HG03439 (cell line): ENCODE results near the gene ZNF346.

Experiments
- ATAC-seq: cut with Tn5 transposase; IDR thresholded peaks from one replicate; pipeline ENCODE4 v1.9.1; 2021; ENCODE audit warnings: mild to moderate bottlenecking, moderate library complexity; ENCODE audit not compliant: unreplicated experiment

The ZNF346 gene

DNA sequence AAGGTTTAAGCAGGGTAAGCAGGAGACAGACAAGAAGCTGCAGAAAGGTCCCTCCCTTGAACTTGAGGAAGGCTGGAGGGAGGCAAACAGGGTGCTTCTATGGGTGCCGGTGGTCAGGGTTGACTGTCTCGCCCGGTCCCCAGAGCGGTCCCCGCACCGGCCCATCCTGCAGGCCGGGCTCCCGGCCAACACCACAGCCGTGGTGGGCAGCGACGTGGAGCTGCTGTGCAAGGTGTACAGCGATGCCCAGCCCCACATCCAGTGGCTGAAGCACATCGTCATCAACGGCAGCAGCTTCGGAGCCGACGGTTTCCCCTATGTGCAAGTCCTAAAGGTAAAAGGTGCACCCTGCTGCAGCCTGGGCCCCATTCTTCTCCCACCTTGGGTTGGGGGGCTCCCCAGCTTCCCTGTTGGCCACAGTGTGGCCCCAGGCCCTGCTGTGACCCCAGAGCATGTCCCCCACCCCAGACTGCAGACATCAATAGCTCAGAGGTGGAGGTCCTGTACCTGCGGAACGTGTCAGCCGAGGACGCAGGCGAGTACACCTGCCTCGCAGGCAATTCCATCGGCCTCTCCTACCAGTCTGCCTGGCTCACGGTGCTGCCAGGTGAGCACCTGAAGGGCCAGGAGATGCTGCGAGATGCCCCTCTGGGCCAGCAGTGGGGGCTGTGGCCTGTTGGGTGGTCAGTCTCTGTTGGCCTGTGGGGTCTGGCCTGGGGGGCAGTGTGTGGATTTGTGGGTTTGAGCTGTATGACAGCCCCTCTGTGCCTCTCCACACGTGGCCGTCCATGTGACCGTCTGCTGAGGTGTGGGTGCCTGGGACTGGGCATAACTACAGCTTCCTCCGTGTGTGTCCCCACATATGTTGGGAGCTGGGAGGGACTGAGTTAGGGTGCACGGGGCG, 69.9 kb downstream of the ZNF346 start:
- ATAC-seq, result no peak

DNA sequence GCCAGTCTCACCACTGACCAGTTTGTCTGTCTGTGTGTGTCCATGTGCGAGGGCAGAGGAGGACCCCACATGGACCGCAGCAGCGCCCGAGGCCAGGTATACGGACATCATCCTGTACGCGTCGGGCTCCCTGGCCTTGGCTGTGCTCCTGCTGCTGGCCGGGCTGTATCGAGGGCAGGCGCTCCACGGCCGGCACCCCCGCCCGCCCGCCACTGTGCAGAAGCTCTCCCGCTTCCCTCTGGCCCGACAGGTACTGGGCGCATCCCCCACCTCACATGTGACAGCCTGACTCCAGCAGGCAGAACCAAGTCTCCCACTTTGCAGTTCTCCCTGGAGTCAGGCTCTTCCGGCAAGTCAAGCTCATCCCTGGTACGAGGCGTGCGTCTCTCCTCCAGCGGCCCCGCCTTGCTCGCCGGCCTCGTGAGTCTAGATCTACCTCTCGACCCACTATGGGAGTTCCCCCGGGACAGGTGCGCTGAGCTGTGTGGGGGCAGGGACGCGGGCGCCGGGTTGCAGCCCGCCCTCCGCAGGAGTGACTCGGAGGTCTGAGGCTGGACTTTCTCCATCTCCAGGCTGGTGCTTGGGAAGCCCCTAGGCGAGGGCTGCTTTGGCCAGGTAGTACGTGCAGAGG, 70.7 kb downstream of the ZNF346 start:
- ATAC-seq, result no peak

DNA sequence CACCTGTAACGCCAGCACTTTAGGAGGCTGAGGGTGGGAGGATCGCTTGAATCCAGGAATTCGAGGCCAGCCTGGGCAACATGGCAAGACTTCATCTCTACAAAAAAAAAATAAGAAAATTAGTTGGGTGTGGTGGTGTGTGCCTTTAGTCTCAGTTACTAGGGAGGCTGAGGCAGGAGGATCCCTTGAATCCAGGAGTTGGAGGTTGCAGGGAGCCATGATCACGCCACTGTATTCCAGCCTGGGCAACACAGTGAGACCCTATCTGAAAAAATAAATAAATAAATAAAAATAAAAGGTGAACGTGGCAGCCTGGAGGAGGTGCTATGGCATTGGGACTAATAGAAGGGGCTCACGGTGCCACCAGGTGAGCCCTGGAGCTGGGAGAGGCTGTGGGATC, 71.3 kb downstream of the ZNF346 start:
- no peak for ATAC-seq

DNA sequence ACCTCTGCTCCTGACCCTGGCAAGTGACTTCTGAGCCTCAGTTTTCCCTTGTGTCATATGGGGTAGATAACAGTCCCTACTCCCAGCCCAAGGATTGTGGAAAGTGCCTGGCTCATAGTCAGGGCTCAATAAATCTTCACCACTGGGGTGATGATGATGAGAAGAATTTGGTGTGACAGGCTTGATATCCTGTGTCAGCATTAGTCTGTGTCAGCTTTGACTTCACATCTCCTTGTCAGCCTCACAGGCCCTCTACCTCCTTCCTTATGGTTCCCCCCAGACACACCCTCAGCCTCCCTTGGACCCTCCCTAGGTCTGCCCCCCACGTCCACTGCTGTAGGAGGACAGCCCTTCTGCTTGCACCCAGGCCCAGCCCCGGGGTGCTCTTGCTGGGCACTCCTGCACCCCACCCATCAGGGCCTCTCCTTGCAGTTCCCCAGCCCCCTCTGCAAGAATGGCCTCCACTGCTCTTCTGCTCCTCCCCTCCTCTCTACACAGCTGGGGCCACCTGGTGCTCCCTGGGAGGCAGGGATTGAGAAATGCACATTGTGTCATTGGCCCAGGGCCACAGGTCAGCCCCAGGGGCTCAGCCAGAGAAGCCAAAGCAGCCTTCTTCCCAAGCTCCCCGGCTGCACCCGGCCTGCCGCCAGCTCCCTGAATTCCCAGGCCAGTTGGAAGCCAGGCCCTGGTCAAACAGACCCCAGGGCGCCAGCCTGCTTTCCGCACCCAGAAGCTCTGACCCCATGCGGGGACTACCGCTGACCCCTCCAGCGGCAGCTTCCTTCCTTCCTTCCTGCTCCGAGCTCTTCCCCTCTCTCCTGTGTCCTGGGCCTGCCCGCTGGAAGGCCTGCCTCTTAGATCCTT, 72.0 kb downstream of the ZNF346 start:
- no peak for ATAC-seq

DNA sequence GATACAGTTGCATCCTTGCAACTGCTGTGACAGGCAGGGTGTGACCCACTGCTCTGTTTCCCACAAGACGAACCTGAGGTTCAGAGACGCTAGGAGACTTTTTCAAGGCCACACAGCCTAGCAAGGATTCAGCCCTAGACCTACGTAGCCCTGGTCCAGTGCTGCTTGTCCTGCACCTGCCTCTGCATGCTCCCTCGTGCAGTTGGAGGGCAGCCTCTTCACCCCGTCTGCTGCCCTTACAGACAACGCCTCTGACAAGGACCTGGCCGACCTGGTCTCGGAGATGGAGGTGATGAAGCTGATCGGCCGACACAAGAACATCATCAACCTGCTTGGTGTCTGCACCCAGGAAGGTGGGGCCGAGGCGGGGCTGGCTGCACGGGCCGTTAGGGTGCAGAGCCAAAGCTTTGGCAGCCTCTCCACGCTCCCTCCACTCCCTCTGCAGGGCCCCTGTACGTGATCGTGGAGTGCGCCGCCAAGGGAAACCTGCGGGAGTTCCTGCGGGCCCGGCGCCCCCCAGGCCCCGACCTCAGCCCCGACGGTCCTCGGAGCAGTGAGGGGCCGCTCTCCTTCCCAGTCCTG, 72.7 kb downstream of the ZNF346 start:
- ATAC-seq, result no peak

DNA sequence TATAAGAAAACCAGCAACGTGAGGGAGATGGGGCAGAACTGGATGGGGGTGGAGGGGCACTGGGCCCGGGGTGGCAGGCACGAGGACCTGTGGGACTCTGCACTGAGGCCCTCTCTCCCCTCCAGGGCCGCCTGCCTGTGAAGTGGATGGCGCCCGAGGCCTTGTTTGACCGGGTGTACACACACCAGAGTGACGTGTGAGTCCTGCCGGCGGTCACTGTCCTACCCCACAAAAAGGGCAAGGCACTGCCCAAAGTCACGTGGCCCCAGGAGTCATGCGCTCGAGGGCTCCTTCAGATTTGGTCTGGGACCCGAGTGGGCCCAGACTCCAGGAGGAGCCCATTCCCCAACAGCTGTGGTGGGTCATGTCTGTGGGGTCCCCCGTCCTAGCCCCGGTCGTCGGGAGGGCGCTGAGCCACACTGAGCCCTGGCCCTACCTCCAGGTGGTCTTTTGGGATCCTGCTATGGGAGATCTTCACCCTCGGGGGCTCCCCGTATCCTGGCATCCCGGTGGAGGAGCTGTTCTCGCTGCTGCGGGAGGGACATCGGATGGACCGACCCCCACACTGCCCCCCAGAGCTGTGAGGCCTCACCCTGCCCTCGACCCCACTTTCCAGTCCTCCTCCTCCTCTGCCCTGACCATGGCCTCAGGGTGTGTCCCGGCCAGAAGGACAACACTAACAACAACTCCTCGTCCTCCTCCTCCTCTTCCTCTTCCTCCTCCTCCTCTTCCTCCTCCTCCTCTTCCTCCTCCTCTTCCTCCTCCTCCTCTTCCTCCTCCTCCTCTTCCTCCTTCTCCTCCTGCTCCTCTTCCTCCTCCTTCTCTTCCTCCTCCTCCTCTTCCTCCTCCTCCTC, 73.9 kb downstream of the ZNF346 start:
- ATAC-seq, result no peak

DNA sequence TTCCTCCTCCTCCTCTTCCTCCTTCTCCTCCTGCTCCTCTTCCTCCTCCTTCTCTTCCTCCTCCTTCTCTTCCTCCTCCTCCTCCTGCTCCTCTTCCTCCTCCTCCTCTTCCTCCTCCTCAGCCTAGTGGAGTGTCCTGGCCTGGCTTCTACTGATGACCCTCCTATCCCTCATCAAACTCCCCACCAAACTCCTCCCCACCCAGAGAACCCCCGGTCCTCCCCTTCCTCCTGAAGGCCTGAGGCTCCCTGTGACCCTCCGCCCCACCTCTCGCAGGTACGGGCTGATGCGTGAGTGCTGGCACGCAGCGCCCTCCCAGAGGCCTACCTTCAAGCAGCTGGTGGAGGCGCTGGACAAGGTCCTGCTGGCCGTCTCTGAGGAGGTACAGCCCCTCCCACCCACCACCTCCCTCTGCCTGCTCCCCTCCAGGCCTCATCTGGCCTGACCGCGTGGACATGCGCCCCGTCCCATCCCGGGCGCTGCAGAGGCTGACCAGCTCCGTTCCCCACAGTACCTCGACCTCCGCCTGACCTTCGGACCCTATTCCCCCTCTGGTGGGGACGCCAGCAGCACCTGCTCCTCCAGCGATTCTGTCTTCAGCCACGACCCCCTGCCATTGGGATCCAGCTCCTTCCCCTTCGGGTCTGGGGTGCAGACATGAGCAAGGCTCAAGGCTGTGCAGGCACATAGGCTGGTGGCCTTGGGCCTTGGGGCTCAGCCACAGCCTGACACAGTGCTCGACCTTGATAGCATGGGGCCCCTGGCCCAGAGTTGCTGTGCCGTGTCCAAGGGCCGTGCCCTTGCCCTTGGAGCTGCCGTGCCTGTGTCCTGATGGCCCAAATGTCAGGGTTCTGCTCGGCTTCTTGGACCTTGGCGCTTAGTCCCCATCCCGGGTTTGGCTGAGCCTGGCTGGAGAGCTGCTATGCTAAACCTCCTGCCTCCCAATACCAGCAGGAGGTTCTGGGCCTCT, 74.8 kb downstream of the ZNF346 start:
- ATAC-seq, result no peak

DNA sequence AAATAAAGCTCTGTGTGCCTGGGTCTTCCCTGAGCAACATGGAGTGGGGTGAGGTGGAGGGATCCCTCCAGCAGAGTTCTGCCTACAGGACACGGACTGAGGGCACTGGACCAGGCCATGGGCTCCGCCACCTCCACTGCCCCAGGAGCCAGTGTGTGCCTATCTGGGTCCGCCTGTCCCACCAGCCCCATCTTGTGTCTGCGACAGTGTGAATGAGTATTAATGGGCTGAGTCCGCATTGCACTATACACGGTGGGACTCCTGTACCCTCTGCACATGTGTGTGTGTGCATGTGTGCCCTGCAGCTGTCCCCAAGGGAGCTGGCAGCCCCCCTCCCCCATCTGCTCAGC, 75.6 kb downstream of the ZNF346 start:
- ATAC-seq, result no peak

DNA sequence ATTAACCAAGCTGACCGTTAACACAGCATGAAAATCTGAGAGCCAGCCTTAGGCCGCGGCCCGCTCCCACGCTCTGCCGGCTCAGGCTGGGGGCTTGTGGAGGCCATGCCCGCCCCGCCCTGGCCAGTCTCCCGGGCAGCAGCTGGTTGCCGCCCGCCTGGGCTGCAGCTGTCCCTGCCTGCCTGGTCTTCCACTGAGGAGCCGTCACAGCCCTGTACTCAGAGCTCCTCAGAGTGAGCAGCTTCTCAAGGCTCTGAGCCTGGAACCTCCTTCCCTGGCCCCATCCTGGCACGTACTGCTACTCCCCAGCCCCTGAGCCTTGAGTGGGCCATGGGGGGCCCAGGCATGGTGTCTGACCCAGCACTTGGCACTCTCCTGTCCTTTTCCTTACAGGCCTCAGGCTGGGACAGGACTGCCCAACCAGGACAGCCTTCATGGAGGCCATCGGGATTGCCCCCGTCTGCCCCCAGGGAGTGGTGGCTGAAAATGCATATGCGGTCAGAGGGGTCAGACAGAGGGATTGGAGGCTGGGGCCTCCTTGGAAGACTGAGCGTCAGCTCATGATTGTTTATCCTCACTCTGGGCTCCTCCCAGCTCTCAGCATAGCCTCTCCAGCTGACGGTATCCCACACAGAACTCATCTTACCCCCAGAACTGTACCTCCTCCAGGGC, 76.1 kb downstream of the ZNF346 start:
- ATAC-seq, result no peak

DNA sequence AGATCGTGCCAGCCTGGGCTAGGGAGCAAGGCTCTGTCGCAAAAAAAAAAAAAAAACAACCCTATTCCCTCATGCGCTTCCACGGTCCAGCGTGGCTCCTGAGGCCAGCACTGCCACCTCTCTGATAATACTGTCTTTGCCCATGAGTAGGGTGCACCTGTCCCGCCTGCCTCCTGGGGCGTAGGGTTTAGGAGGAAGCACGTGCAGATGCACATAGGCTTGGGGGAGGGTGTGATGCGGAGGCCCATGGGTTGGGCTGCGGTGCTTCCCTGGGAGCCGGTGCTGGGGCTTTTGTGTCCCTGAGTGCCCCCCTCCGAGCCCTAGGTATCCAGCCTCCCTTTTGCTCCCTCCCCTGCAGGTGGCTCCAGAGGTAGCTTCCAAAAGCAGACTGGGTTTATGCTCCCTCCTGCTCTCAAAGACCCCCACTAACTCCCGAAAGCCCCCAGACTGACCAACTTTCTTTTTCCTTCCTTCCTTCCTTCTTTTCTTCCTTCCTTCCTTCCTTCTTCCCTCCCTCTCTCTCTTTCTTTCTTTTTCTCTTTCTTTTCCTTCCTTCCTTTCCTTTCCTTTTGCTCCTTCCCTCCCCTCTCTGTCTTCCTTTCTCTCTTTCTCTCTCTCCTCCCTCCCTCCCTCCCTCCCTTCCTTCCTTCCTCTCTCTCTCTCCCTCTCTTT, 77.1 kb downstream of the ZNF346 start:
- ATAC-seq, result no peak

DNA sequence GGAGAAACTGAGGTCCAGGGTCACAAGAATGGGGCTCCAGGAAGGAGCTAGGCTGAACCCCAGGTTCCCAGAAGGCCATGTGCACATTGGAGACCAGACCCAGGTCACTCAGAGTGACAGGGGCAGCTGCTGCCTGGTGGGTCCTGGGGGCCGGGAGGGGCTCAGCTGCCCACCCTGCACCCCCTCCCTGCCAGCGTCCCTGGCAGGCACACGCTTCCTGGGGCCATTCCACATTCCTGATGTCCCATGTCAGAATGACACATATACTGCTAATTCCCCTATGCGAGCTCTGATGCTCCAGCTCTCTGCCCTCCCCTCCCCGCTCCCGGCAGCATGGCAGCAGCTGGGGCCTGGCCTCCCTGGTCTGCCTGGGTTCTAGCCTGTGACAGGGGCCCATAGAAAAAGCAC, 78.2 kb downstream of the ZNF346 start:
- no peak for ATAC-seq

DNA sequence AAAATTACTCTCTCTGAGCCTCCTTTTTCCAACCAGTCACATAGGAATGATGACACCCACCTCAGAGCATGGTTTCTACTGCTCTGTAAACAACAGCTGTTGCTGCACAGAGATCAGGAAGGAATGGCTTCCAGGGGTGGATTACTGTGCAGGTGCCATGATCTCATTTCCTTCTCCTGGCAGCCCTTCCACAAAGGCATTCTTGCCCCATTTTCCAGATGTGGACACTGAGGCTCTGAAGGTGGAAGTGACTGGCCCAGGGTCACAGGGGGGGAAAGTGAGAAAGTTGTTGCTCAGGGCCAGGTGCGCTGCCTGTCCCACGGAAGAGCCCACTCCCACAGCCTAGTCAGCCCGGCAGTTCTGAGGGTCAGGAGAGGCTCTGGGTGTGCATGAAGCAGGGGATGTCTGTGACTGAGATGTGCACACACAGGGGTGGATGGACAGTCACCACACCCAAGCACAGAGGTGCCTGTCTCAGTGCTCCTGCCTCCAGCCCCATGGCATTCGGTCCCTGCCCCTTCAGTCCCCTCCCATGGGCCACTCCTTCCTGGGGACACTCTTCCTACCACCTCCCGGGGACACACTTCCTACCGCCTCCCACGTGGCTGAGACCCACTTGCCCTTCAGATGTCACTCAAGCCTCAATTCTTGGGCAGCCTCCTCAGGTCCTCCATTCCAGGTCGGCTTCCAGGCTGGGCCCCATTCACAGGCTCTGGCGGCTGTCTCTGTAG, 81.2 kb downstream of the ZNF346 start:
- ATAC-seq, result no peak

DNA sequence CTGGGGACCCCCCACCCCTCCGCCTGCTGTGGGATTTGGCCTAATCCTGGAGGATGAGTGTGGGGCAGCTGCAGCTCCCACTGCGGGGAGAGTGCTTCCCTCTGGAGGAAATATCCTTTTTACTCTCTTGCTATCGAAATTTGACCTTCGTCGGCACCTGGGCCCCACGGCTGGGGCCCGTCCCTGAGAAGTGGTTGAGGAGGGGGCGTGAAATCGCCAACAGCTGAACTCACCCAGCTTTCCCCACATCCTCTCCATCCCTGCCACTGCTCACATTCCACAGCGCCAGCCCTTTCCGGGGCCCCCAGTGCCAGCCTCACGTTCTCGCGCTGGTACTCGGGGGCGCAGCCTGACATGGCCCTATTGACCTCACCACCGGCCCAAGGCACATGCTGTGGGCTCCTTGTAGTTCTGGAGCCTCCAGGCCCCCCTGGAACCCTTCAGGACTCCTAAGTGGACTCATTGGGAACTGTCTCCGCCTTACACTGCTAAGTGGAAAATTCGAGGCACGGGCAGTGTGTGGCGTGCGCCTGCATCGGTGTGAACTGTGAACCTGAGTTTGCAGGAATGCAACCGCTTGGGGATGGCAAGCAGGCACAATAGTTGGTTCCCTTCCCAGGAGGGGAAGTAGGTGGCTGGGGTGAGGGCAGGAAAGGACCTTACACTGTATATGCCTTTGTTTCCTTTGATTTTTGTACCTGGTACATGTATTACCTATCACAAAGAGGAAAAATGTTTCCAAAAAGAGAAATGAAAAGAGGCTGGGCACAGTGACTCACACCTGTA, 83.4 kb downstream of the ZNF346 start:
- no peak for ATAC-seq

DNA sequence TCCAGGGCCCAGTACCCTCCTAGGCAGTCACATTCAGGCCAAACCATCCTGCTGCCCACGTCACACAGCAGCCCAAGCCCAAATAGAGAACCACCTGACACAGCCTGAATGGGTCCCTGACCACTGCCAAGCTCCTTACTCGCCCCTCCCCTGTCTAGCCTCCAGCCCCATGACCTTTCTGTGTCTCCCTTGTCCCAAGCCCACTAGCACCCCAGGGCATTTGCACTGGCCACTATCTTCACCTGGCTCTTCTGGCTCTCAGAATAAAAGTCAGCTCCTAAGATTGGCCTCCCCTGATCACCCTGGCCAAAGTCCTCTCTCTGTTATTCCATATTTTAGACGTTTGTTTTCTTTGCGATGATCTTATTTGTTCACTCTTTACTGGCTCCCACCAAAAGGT, 84.7 kb downstream of the ZNF346 start:
- no peak for ATAC-seq

DNA sequence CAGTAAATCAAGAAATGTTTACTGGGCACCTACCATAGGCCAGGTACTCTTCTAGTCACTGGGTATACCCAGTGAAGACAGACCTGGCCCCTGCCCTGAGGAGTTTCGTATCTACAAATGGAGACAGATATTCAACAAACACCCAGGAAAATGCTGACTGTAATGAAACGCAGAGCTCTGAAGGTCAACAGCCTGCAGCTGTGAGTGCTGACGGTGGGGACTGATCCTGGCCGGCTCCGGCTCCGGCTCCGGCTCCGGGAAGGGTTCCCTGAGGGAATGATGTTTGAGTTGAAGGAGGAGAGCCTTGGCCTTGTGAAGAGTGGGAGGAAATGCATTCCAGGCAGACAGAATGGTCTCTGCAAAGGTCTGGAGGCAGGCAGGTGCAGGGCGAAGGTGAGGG, 87.3 kb downstream of the ZNF346 start:
- ATAC-seq, result no peak

DNA sequence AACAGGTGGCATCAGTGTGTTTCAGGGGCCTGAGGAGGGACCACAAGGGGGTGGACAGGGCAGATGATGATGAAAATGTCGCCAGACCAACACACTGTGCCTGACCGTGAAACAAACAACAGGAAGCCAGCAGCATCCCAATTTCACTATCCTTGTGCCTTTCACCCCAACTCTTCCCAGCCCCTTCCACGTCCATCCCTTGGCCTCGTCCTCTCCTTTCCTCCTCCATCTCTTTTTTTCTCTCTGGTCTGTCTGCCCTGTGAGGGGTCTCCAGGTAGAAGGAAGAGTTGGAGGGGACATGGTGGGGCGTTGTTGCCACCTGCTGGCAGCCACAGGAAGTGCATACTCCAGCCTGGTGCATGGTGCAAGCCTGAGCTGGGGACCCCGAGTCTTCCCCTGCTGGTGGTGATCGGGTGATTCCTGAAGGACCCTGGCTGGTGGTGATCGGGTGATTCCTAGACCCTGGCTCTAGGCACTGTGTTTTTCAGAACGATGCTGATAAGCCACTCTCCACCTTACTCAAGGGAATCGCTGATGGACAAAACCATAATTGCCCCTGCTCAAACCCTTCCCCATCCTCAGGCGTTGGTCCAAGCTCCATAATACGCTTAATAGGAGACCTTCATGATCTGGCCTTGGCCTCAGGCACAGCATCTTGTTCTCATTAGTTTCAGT, 89.4 kb downstream of the ZNF346 start:
- no peak for ATAC-seq
